Measurements from ENCODE around the gene TSACC. TPM values are rescaled to one million over a fixed set of nuclear protein-coding genes. Genes with fewer than 3 reads are reported as not detected.

The TSACC gene
- total RNA-seq, 1 experiment from 2014 or later = 1.8 TPM

GRCh38 chr1:156385534-156386031 lies 47.3 kb downstream of the TSACC start:
- no peak overlapping the region for H3K4me3 Mint-ChIP-seq (ENCODE audit: unreplicated experiment)

GRCh38 chr1:156386134-156386901 lies 48.0 kb downstream of the TSACC start:
- DNase-seq (ENCODE audit: unreplicated experiment) = no peak
- intact Hi-C loops (cut with micrococcal nuclease) = no loop called here
- Mint-ChIP-seq H3K4me1 (ENCODE audit: insufficient read depth, unreplicated experiment) (peaks cover 11% of the 10 kb centered on the region), H3K4me3 (ENCODE audit: unreplicated experiment) (no peak overlapping the region), H3K36me3 (ENCODE audit: insufficient read depth, unreplicated experiment) (no peaks in the 10 kb centered on the region), H3K9me3 (ENCODE audit: unreplicated experiment) (no peaks in the 10 kb centered on the region), H3K27me3 (ENCODE audit: insufficient read depth, unreplicated experiment) (no peaks in the 10 kb centered on the region), H3K27ac (ENCODE audit: low read depth, unreplicated experiment) (no peak overlapping the region)
- ChIA-PET POLR2A (interaction anchor here (0.6 to 1.6 kb wide), 9 partner anchors 12 to 231 kb away, joined by 3 to 13 read pairs (median 3); partner anchors contain the start of gene NAXE), CTCF (interaction anchor here (0.5 to 10.9 kb wide), 79 partner anchors 10 to 1249 kb away, joined by 3 to 452 read pairs (median 5); partner anchors contain the start of genes GPATCH4, NAXE, RHBG and TTC24)
- TF ChIP-seq CTCF (IDR thresholded peaks at IDR 0.05; ENCODE audit: unreplicated experiment) = no peak
- BruUV-seq (replicated peaks) = no TSS peak

More at GRCh38 chr1:156385534-156386031, 47.3 kb downstream of the TSACC start:
- peak; percentile 76 for DNase-seq (ENCODE audit: unreplicated experiment)
- TF ChIP-seq CTCF (IDR thresholded peaks at IDR 0.05; ENCODE audit: unreplicated experiment) = peak; percentile 99
- no TSS peak for BruUV-seq (replicated peaks)
- ChIA-PET POLR2A (interaction anchor here (0.8 to 1.6 kb wide), 8 partner anchors 12 to 205 kb away, joined by 3 to 13 read pairs (median 3); partner anchors contain the start of gene NAXE), CTCF (interaction anchor here (0.5 to 10.9 kb wide), 78 partner anchors 11 to 842 kb away, joined by 3 to 452 read pairs (median 5); partner anchors contain the start of genes GPATCH4, NAXE, RHBG and TTC24)
- no peaks in the 10 kb centered on the region for H3K27me3 Mint-ChIP-seq (ENCODE audit: insufficient read depth, unreplicated experiment)
- H3K27ac Mint-ChIP-seq (ENCODE audit: low read depth, unreplicated experiment) = no peak overlapping the region
- peaks cover 11% of the 10 kb centered on the region for H3K4me1 Mint-ChIP-seq (ENCODE audit: insufficient read depth, unreplicated experiment)
- intact Hi-C loops (cut with micrococcal nuclease) = loop anchor here (1.0 to 2.0 kb wide), 3 partner anchors 59 to 295 kb away; no protein-coding TSS in a partner anchor
- H3K9me3 Mint-ChIP-seq (ENCODE audit: unreplicated experiment) = no peaks in the 10 kb centered on the region
- no peaks in the 10 kb centered on the region for H3K36me3 Mint-ChIP-seq (ENCODE audit: insufficient read depth, unreplicated experiment)

GRCh38 chr1:156386949-156387869 lies 48.9 kb downstream of the TSACC start:
- no peak overlapping the region for H3K4me3 Mint-ChIP-seq (ENCODE audit: unreplicated experiment)
- DNase-seq (ENCODE audit: unreplicated experiment) = no peak
- POLR2A ChIA-PET = interaction anchor here (0.6 to 1.6 kb wide), 7 partner anchors 29 to 285 kb away, joined by 3 to 5 read pairs (median 3); partner anchors contain the start of gene NAXE

More at GRCh38 chr1:156386949-156387869, 48.9 kb downstream of the TSACC start:
- no peak overlapping the region for H3K27ac Mint-ChIP-seq (ENCODE audit: low read depth, unreplicated experiment)
- intact Hi-C loops (cut with micrococcal nuclease) = no loop called here
- CTCF ChIA-PET = interaction anchor here (0.6 to 10.9 kb wide), 29 partner anchors 9 to 1250 kb away, joined by 3 to 452 read pairs (median 17); partner anchors contain the start of gene GPATCH4
- H3K27me3 Mint-ChIP-seq (ENCODE audit: insufficient read depth, unreplicated experiment) = no peaks in the 10 kb centered on the region
- H3K4me1 Mint-ChIP-seq (ENCODE audit: insufficient read depth, unreplicated experiment) = peaks cover 11% of the 10 kb centered on the region
- H3K9me3 Mint-ChIP-seq (ENCODE audit: unreplicated experiment) = no peaks in the 10 kb centered on the region
- no peaks in the 10 kb centered on the region for H3K36me3 Mint-ChIP-seq (ENCODE audit: insufficient read depth, unreplicated experiment)
- TF ChIP-seq CTCF (IDR thresholded peaks at IDR 0.05; ENCODE audit: unreplicated experiment) = no peak
- no TSS peak for BruUV-seq (replicated peaks)

All from MCF 10A (cell line).